Measurements from ENCODE around the gene CDK5RAP3. TPM values are rescaled to one million over a fixed set of nuclear protein-coding genes. Genes with fewer than 3 reads are reported as not detected.
"Not testable (repeated sequence)": the region's sequence is repeated elsewhere in the genome, so short reads cannot be mapped to it uniquely, and the experiment has no call there.

Gene CDK5RAP3
- total and polyA plus RNA-seq, 2 experiments from 2014 or later = 124 to 179 TPM

GRCh38 chr17:48013876-48014594, 43.1 kb downstream of the CDK5RAP3 start:
- Histone ChIP-seq H3K9me2 (replicated peaks; ENCODE audit: insufficient read depth) (no peaks in the 10 kb centered on the region), H3K27me3 (peaks cover 13% of the 10 kb centered on the region), H3K9me3 (ENCODE audit: low read depth) (no peaks in the 10 kb centered on the region), H3K36me3 (replicated peaks; ENCODE audit: insufficient read depth, low read depth) (no peaks in the 10 kb centered on the region), H3K79me2 (no peaks in the 10 kb centered on the region), H3K27ac (no peak overlapping the region), H3K4me3 (no peak overlapping the region), H3K4me1 (ENCODE audit: insufficient read depth) (peaks cover 28% of the 10 kb centered on the region), H2AFZ (no peak overlapping the region), H4K20me1 (ENCODE audit: insufficient read depth, poor library complexity, severe bottlenecking) (no peaks in the 10 kb centered on the region), H3K4me2 (no peak overlapping the region)
- 75% methylated on average over 6 of the region's 6 CpGs for WGBS (ENCODE audit: low lambda C conversion rate, missing lambda C conversion rate)
- no peak for TF ChIP-seq EZH2phosphoT487 (IDR thresholded peaks at IDR 0.05; ENCODE audit: low read depth, severe bottlenecking, unreplicated experiment)
- no peak for TF ChIP-seq EZH2 (IDR thresholded peaks at IDR 0.05; ENCODE audit: borderline replicate concordance)
- no peak for TF ChIP-seq CTCF (IDR thresholded peaks at IDR 0.05; ENCODE audit: poor library complexity)
- no peak for DNase-seq (ENCODE audit: low spot score)

- Histone ChIP-seq H4K20me1 (ENCODE audit: insufficient read depth, poor library complexity, severe bottlenecking) (no peaks in the 10 kb centered on the region), H3K9me2 (replicated peaks; ENCODE audit: insufficient read depth) (no peaks in the 10 kb centered on the region), H3K27me3 (peaks cover 14% of the 10 kb centered on the region), H3K27ac (no peak overlapping the region), H3K4me3 (no peak overlapping the region), H3K79me2 (no peaks in the 10 kb centered on the region), H3K36me3 (replicated peaks; ENCODE audit: insufficient read depth, low read depth) (no peaks in the 10 kb centered on the region), H3K4me1 (ENCODE audit: insufficient read depth) (peaks cover 28% of the 10 kb centered on the region), H2AFZ (no peak overlapping the region), H3K4me2 (no peak overlapping the region), H3K9me3 (ENCODE audit: low read depth) (no peaks in the 10 kb centered on the region)
- DNase-seq (ENCODE audit: low spot score) = no peak
- 63% methylated on average over 8 of the region's 8 CpGs for WGBS (ENCODE audit: low lambda C conversion rate, missing lambda C conversion rate)
- TF ChIP-seq CTCF (IDR thresholded peaks at IDR 0.05; ENCODE audit: poor library complexity) = no peak
- TF ChIP-seq EZH2phosphoT487 (IDR thresholded peaks at IDR 0.05; ENCODE audit: low read depth, severe bottlenecking, unreplicated experiment) = no peak
- no peak for TF ChIP-seq EZH2 (IDR thresholded peaks at IDR 0.05; ENCODE audit: borderline replicate concordance)
These were observed 43.7 kb downstream of the CDK5RAP3 start for GRCh38 chr17:48014595-48015111.

- Histone ChIP-seq H3K4me3 (no peak overlapping the region), H3K27ac (peak overlapping the region; percentile 52), H3K4me1 (ENCODE audit: insufficient read depth) (peaks cover 28% of the 10 kb centered on the region), H2AFZ (no peak overlapping the region), H3K9me3 (ENCODE audit: low read depth) (no peaks in the 10 kb centered on the region), H3K9me2 (replicated peaks; ENCODE audit: insufficient read depth) (no peaks in the 10 kb centered on the region), H3K79me2 (no peaks in the 10 kb centered on the region), H3K27me3 (peaks cover 23% of the 10 kb centered on the region), H3K36me3 (replicated peaks; ENCODE audit: insufficient read depth, low read depth) (no peaks in the 10 kb centered on the region), H4K20me1 (ENCODE audit: insufficient read depth, poor library complexity, severe bottlenecking) (no peaks in the 10 kb centered on the region), H3K4me2 (no peak overlapping the region)
- DNase-seq (ENCODE audit: low spot score) = peak; percentile 77
- TF ChIP-seq EZH2 (IDR thresholded peaks at IDR 0.05; ENCODE audit: borderline replicate concordance) (no peak), CTCF (IDR thresholded peaks at IDR 0.05; ENCODE audit: poor library complexity) (no peak), EZH2phosphoT487 (IDR thresholded peaks at IDR 0.05; ENCODE audit: low read depth, severe bottlenecking, unreplicated experiment) (no peak)
- 33% methylated on average over 2 of the region's 2 CpGs for WGBS (ENCODE audit: low lambda C conversion rate, missing lambda C conversion rate)
These were observed 45.2 kb downstream of the CDK5RAP3 start for GRCh38 chr17:48016112-48016511.

GRCh38 chr17:48017817-48018158, 46.9 kb downstream of the CDK5RAP3 start:
- H3K9me3 ChIP-seq (ENCODE audit: low read depth); H2AFZ ChIP-seq; H3K36me3 ChIP-seq (replicated peaks; ENCODE audit: insufficient read depth, low read depth); H3K4me2 ChIP-seq; DNase-seq (ENCODE audit: low spot score); H3K79me2 ChIP-seq; H4K20me1 ChIP-seq (ENCODE audit: insufficient read depth, poor library complexity, severe bottlenecking); H3K27ac ChIP-seq; H3K9me2 ChIP-seq (replicated peaks; ENCODE audit: insufficient read depth); H3K4me3 ChIP-seq: not testable (repeated sequence)
- Histone ChIP-seq H3K4me1 (ENCODE audit: insufficient read depth) (peaks cover 15% of the 10 kb centered on the region), H3K27me3 (peaks cover 31% of the 10 kb centered on the region)
- WGBS (ENCODE audit: low lambda C conversion rate, missing lambda C conversion rate) = 91% methylated on average over 4 of the region's 4 CpGs

All from hepatocyte (in vitro differentiated cells).